ENCODE data around the gene TBC1D20. TPM values are rescaled to one million over a fixed set of nuclear protein-coding genes. Genes with fewer than 3 reads are reported as not detected.
"Not testable (repeated sequence)": the region's sequence is repeated elsewhere in the genome, so short reads cannot be mapped to it uniquely, and the experiment has no call there.

TBC1D20 gene
- 14.1 TPM for total RNA-seq

GRCh38 chr20:462199-462991 lies at the start of gene TBC1D20:
TSS of gene TBC1D20 (minus strand) at chr20:462533. CDS start at chr20:462405, 128 bp downstream.
- H3K9me3 ChIP-seq (ENCODE audit: control insufficient read depth in 3 of 3, low read length in 3 of 3), result no peaks in the 10 kb centered on the region
- peak within 1 kb of the TSS; percentile 87 to 93 (median 91) for H3K9ac ChIP-seq (ENCODE audit: low read depth in 1 of 3, low read length in 3 of 3)
- H3K4me3 ChIP-seq (ENCODE audit: low read length in 3 of 3), result peak within 1 kb of the TSS; percentile 85 to 91 (median 88)
- H3K27me3 ChIP-seq (ENCODE audit: control insufficient read depth in 3 of 3, insufficient read depth in 3 of 3, low read length in 3 of 3), result no peaks in the 10 kb centered on the region
- H3K4me1 ChIP-seq (ENCODE audit: control insufficient read depth in 3 of 3, insufficient read depth in 3 of 3, low read length in 3 of 3), result peaks cover 25 to 38% (median 35%) of the 10 kb centered on the region in 3 donors
- H3K27ac ChIP-seq (ENCODE audit: low read depth, low read length), result peak within 1 kb of the TSS; percentile 85
- H3K36me3 ChIP-seq (ENCODE audit: control insufficient read depth in 3 of 3, insufficient read depth in 3 of 3, low read length in 3 of 3), result no peaks in the 10 kb centered on the region

DNA sequence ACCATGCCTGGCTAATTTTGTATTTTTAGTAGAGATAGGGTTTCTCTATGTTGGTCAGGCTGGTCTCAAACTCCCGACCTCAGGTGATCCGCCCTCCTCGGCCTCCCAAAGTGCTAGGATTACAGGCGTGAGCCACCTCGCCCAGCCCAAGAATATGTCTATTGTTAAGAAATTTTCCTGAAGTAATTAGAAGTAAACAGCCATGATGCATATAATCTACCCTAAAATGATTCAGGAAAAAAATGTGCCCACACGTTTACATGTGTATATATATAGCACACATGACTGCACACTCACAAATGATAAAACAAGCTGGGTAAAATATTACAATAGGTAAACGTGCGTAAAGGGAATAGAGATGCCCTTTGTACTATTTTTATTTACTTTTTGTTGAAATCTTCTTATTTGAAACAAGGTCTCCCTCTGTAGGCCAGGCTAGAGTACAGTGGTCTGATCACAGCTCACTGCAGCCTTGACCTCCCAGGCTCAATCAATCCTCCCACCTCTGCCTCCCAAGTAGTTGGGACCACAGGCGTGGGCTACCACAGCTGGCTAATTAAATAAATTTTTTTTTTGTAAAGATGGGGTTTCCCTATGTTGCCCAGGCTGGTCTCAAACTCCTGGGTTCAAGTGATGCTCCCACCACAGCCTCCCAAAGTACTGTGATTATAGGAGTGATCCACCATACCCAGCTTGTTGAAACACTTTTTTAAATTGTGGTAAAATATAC lies 48.2 kb upstream of the TBC1D20 start:
- not testable (repeated sequence) for H3K27me3 ChIP-seq (ENCODE audit: control insufficient read depth in 3 of 3, insufficient read depth in 3 of 3, low read length in 3 of 3); H3K27ac ChIP-seq (ENCODE audit: low read depth, low read length); H3K9ac ChIP-seq (ENCODE audit: low read depth in 1 of 3, low read length in 3 of 3); H3K9me3 ChIP-seq (ENCODE audit: control insufficient read depth in 3 of 3, low read length in 3 of 3); H3K4me3 ChIP-seq (ENCODE audit: low read length in 3 of 3)
- Histone ChIP-seq H3K4me1 (ENCODE audit: control insufficient read depth in 3 of 3, insufficient read depth in 3 of 3, low read length in 3 of 3) (peaks cover 5 to 19% (median 7%) of the 10 kb centered on the region in 3 donors), H3K36me3 (ENCODE audit: control insufficient read depth in 3 of 3, insufficient read depth in 3 of 3, low read length in 3 of 3) (peaks cover 4 to 15% (median 11%) of the 10 kb centered on the region in 3 donors)

- peaks cover 4 to 19% (median 5%) of the 10 kb centered on the region in 3 donors for H3K4me1 ChIP-seq (ENCODE audit: control insufficient read depth in 3 of 3, insufficient read depth in 3 of 3, low read length in 3 of 3)
- H3K27ac ChIP-seq (ENCODE audit: low read depth, low read length); H3K4me3 ChIP-seq (ENCODE audit: low read length in 3 of 3); H3K27me3 ChIP-seq (ENCODE audit: control insufficient read depth in 3 of 3, insufficient read depth in 3 of 3, low read length in 3 of 3); H3K9me3 ChIP-seq (ENCODE audit: control insufficient read depth in 3 of 3, low read length in 3 of 3): not testable (repeated sequence)
- peaks cover 13 to 22% (median 15%) of the 10 kb centered on the region in 3 donors for H3K36me3 ChIP-seq (ENCODE audit: control insufficient read depth in 3 of 3, insufficient read depth in 3 of 3, low read length in 3 of 3)
- H3K9ac ChIP-seq (ENCODE audit: low read depth in 1 of 3, low read length in 3 of 3), result peak overlapping the region in 1 of 3 donors; percentile 26
Observed at GRCh38 chr20:508364-508787, 46.0 kb upstream of the TBC1D20 start.

DNA sequence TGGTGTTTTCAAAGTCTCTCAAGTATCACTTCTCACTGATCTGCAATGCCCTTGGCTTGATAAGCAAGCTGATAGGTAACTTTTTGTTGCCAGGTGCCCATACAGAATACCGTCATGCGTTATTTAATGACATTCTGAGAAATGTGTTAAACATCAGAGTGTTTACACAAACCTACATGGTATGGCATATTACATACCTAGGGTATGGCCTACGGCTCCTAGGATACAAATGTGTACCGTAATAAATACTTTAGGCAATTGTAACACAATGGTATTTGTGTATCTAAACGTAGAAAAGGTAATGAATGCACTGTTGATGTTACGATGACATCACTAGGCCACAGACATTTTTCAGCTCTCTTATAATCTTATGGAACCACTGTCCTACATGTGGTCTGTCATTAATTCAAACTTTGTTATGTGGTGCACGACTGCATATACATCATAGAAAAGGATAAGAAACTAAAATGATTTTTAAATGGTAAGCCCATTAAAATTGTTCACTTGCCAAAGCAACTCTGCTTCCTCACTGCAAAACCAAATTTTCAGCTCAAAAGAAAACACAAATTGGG lies 45.5 kb upstream of the TBC1D20 start:
- no peak overlapping the region for H3K9ac ChIP-seq (ENCODE audit: low read depth in 1 of 3, low read length in 3 of 3)
- H3K4me1 ChIP-seq (ENCODE audit: control insufficient read depth in 3 of 3, insufficient read depth in 3 of 3, low read length in 3 of 3), result peaks cover 4 to 19% (median 5%) of the 10 kb centered on the region in 3 donors
- no peaks in the 10 kb centered on the region for H3K27me3 ChIP-seq (ENCODE audit: control insufficient read depth in 3 of 3, insufficient read depth in 3 of 3, low read length in 3 of 3)
- no peak overlapping the region for H3K27ac ChIP-seq (ENCODE audit: low read depth, low read length)
- no peak overlapping the region for H3K4me3 ChIP-seq (ENCODE audit: low read length in 3 of 3)
- H3K36me3 ChIP-seq (ENCODE audit: control insufficient read depth in 3 of 3, insufficient read depth in 3 of 3, low read length in 3 of 3), result peaks cover 15 to 27% (median 20%) of the 10 kb centered on the region in 3 donors
- no peaks in the 10 kb centered on the region for H3K9me3 ChIP-seq (ENCODE audit: control insufficient read depth in 3 of 3, low read length in 3 of 3)

DNA sequence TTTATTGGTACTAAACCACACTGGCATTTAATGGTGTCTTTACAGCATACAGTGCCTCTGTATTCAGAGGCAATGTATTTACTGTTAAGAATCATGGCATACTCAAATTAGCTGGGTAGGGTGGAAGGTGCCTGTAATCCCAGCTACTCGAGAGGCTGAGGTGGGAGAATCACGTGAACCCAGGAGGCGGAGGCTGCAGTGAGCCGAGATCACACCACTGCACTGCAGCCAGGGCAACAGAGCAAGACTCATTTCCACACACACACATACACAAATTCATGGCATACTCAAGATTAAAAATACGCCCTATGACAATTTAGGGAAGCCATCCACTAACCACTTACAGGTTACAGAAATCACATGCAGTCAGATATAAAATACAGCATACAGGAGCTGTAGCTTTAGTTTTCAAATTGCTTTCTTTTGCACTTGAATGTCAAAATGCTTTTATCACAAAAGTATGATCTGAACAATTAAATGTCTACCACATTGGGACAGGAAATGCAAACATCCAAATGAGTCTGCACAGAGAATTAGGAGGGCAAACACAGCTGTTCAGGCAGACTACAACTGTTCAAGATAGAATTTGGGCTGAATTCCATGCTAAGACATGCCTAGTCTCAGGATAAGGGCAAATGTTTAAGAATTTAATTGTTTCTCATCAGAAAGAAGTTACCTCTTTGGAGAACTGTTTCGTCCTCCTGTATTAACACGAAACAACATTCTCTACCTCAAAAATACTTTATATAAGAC lies 44.8 kb upstream of the TBC1D20 start:
- Histone ChIP-seq H3K27ac (ENCODE audit: low read depth, low read length) (no peak overlapping the region), H3K36me3 (ENCODE audit: control insufficient read depth in 3 of 3, insufficient read depth in 3 of 3, low read length in 3 of 3) (peaks cover 15 to 31% (median 20%) of the 10 kb centered on the region in 3 donors), H3K4me1 (ENCODE audit: control insufficient read depth in 3 of 3, insufficient read depth in 3 of 3, low read length in 3 of 3) (peaks cover 4 to 15% (median 5%) of the 10 kb centered on the region in 3 donors), H3K9ac (ENCODE audit: low read depth in 1 of 3, low read length in 3 of 3) (no peak overlapping the region), H3K9me3 (ENCODE audit: control insufficient read depth in 3 of 3, low read length in 3 of 3) (no peaks in the 10 kb centered on the region), H3K4me3 (ENCODE audit: low read length in 3 of 3) (no peak overlapping the region), H3K27me3 (ENCODE audit: control insufficient read depth in 3 of 3, insufficient read depth in 3 of 3, low read length in 3 of 3) (no peaks in the 10 kb centered on the region)

- H3K4me3 ChIP-seq (ENCODE audit: low read length in 3 of 3), result no peak overlapping the region
- peaks cover 17 to 42% (median 23%) of the 10 kb centered on the region in 3 donors for H3K36me3 ChIP-seq (ENCODE audit: control insufficient read depth in 3 of 3, insufficient read depth in 3 of 3, low read length in 3 of 3)
- no peak overlapping the region for H3K9ac ChIP-seq (ENCODE audit: low read depth in 1 of 3, low read length in 3 of 3)
- no peaks in the 10 kb centered on the region for H3K9me3 ChIP-seq (ENCODE audit: control insufficient read depth in 3 of 3, low read length in 3 of 3)
- H3K27ac ChIP-seq (ENCODE audit: low read depth, low read length), result no peak overlapping the region
- peaks cover 4 to 12% (median 5%) of the 10 kb centered on the region in 3 donors for H3K4me1 ChIP-seq (ENCODE audit: control insufficient read depth in 3 of 3, insufficient read depth in 3 of 3, low read length in 3 of 3)
- no peaks in the 10 kb centered on the region for H3K27me3 ChIP-seq (ENCODE audit: control insufficient read depth in 3 of 3, insufficient read depth in 3 of 3, low read length in 3 of 3)
Observed at GRCh38 chr20:504632-505075, 42.3 kb upstream of the TBC1D20 start.

DNA sequence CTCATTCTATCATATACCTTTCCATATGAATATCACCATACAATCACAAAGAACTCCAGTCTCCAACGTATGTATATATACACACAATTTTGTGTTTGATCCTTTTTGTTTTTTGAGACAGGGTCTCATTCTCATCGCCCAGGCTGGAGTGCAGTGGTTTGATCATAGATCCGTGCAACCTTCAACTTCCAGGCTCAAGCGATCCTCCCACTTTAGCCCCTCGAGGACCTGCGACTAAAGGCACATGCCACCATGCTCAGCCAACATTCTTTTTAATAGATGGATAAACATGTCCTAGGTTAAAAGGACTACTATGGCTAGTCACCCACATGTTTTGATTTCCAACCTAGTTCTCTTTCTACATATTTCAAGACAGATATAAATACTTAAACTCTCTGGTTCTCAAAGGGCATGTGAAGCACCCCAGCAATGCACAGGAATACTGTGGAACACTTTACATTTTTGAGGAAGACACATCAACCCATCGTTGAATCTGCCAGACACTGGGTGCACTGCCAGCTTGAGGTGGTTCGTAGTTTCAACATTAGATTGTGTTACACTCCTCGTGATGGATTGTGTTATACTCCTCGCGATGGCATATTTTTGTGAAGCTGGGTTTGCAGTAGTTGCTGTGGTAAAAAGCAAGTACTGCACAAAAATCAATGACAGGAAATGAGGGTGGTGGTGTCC lies 40.9 kb upstream of the TBC1D20 start:
- Histone ChIP-seq H3K9me3 (ENCODE audit: control insufficient read depth in 3 of 3, low read length in 3 of 3) (no peaks in the 10 kb centered on the region), H3K4me1 (ENCODE audit: control insufficient read depth in 3 of 3, insufficient read depth in 3 of 3, low read length in 3 of 3) (peaks cover 0 to 4% (median 0%) of the 10 kb centered on the region in 3 donors), H3K27ac (ENCODE audit: low read depth, low read length) (no peak overlapping the region), H3K4me3 (ENCODE audit: low read length in 3 of 3) (no peak overlapping the region), H3K36me3 (ENCODE audit: control insufficient read depth in 3 of 3, insufficient read depth in 3 of 3, low read length in 3 of 3) (peaks cover 27 to 51% (median 33%) of the 10 kb centered on the region in 3 donors), H3K9ac (ENCODE audit: low read depth in 1 of 3, low read length in 3 of 3) (no peak overlapping the region), H3K27me3 (ENCODE audit: control insufficient read depth in 3 of 3, insufficient read depth in 3 of 3, low read length in 3 of 3) (no peaks in the 10 kb centered on the region)

GRCh38 chr20:497979-498378 lies 35.6 kb upstream of the TBC1D20 start:
- H3K9me3 ChIP-seq (ENCODE audit: control insufficient read depth in 3 of 3, low read length in 3 of 3), result no peaks in the 10 kb centered on the region
- no peak overlapping the region for H3K27ac ChIP-seq (ENCODE audit: low read depth, low read length)

More at GRCh38 chr20:497979-498378, 35.6 kb upstream of the TBC1D20 start:
- H3K4me1 ChIP-seq (ENCODE audit: control insufficient read depth in 3 of 3, insufficient read depth in 3 of 3, low read length in 3 of 3), result peaks cover 7 to 14% (median 8%) of the 10 kb centered on the region in 3 donors
- H3K27me3 ChIP-seq (ENCODE audit: control insufficient read depth in 3 of 3, insufficient read depth in 3 of 3, low read length in 3 of 3), result no peaks in the 10 kb centered on the region
- H3K4me3 ChIP-seq (ENCODE audit: low read length in 3 of 3), result no peak overlapping the region
- H3K36me3 ChIP-seq (ENCODE audit: control insufficient read depth in 3 of 3, insufficient read depth in 3 of 3, low read length in 3 of 3), result peaks cover 19 to 42% (median 30%) of the 10 kb centered on the region in 3 donors
- no peak overlapping the region for H3K9ac ChIP-seq (ENCODE audit: low read depth in 1 of 3, low read length in 3 of 3)
